ENCODE data around the gene SLC4A9. TPM values are rescaled to one million over a fixed set of nuclear protein-coding genes. Genes with fewer than 3 reads are reported as not detected.
A peak's percentile ranks its signal among the peaks of the same experiment; 100 is the strongest.

The SLC4A9 gene
- total RNA-seq, 4 donors from 2014 or later, result 0.48 to 3.0 (median 0.82) TPM; not detected in 1

GRCh38 chr5:140403613-140404012, 43.6 kb downstream of the SLC4A9 start:
- intact Hi-C loops (cut with DNase I; ENCODE audit: low total_unique reads), result loop anchor here (10.0 kb wide), 1 partner anchor 231 kb away; the partner anchor contains the start of genes CD14 and TMCO6
- WGBS, 2 donors (ENCODE audit: low coverage in 1 of 2), result 41 to 55% methylated on average over 5 of the region's 5 CpGs

DNA sequence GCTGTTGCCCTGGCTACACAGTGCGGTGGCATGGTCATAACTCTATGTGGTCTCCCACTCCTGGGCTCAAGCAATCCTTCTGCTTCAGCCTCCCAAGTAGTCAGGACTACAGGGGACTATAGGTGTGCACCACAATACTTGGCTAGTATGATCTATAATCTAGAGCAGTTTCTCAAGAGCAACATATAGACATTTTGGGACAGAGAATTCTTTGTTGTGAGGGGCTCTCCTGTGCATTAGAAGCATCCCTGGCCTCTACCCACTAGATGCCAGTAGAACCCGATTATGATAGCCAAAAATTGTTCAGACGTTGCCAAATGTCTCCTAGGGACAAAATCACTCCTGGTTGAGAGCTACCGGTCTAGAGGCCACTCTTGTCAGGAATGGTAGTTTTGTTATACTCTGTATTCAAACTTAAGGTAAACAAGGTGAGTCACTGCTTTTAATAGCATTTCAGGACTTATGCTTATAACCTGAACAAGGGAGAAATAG, 48.8 kb downstream of the SLC4A9 start:
- Histone ChIP-seq H3K9me3 (no peaks in the 10 kb centered on the region), H3K4me1 (peaks cover 8 to 51% (median 37%) of the 10 kb centered on the region in 4 donors), H3K4me3 (no peak overlapping the region), H3K27ac (no peak overlapping the region), H3K27me3 (no peaks in the 10 kb centered on the region), H3K36me3 (peaks cover 0 to 4% (median 0%) of the 10 kb centered on the region in 4 donors)
- no peak for DNase-seq
- intact Hi-C loops (cut with DNase I; ENCODE audit: low total_unique reads), result loop anchor here (10.0 kb wide), 1 partner anchor 226 kb away; the partner anchor contains the start of genes CD14 and TMCO6
- TF ChIP-seq CTCF (IDR thresholded peaks at IDR 0.05), result no peak
- no peak for TF ChIP-seq POLR2AphosphoS5 (IDR thresholded peaks at IDR 0.05)
- TF ChIP-seq POLR2A (IDR thresholded peaks at IDR 0.05), result no peak
- TF ChIP-seq EP300 (IDR thresholded peaks at IDR 0.05; ENCODE audit: low read depth), result no peak
- in situ Hi-C loops (cut with MboI; ENCODE audit: low pct_ligation_motif_present in 1 of 4, low pct_unique_long_range_greater_than_20kb in 1 of 4, low sequenced_read_pairs in 3 of 4), result loop anchor here in 1 of 4 donors (25.0 kb wide), 1 partner anchor 279 kb away; the partner anchor contains the start of genes HARS1 and HARS2
- WGBS, 2 donors (ENCODE audit: low coverage in 1 of 2), result 41 to 55% methylated on average over 3 to 4 of the region's 4 CpGs

More at GRCh38 chr5:140403613-140404012, 43.6 kb downstream of the SLC4A9 start:
- Histone ChIP-seq H3K4me3 (peak overlapping the region in 3 of 4 donors; percentile 88 to 90 (median 90)), H3K4me1 (peaks cover 18 to 56% (median 40%) of the 10 kb centered on the region in 4 donors), H3K9me3 (no peaks in the 10 kb centered on the region), H3K27ac (peak overlapping the region in 2 of 4 donors; percentile 94 to 99), H3K27me3 (no peaks in the 10 kb centered on the region), H3K36me3 (peaks cover 0 to 4% (median 0%) of the 10 kb centered on the region in 4 donors)
- in situ Hi-C loops (cut with MboI; ENCODE audit: low pct_ligation_motif_present in 1 of 4, low pct_unique_long_range_greater_than_20kb in 1 of 4, low sequenced_read_pairs in 3 of 4), result loop anchor here in 1 of 4 donors (25.0 kb wide), 1 partner anchor 284 kb away; the partner anchor contains the start of genes HARS1 and HARS2
- no peak for DNase-seq
- TF ChIP-seq POLR2A (IDR thresholded peaks at IDR 0.05) (no peak), CTCF (IDR thresholded peaks at IDR 0.05) (no peak), POLR2AphosphoS5 (IDR thresholded peaks at IDR 0.05) (no peak), EP300 (IDR thresholded peaks at IDR 0.05; ENCODE audit: low read depth) (no peak)

GRCh38 chr5:140413230-140413629, 53.2 kb downstream of the SLC4A9 start:
- peaks cover 0 to 26% (median 14%) of the 10 kb centered on the region in 4 donors for H3K4me1 ChIP-seq
- WGBS, 2 donors (ENCODE audit: low coverage in 1 of 2), result 57 to 60% methylated on average over 1 of the region's 1 CpG
- no peak overlapping the region for H3K4me3 ChIP-seq
- H3K27me3 ChIP-seq, result no peaks in the 10 kb centered on the region
- in situ Hi-C loops (cut with MboI; ENCODE audit: low pct_ligation_motif_present in 1 of 4, low pct_unique_long_range_greater_than_20kb in 1 of 4, low sequenced_read_pairs in 3 of 4), result loop anchor here in 1 of 4 donors (25.0 kb wide), 1 partner anchor 274 kb away; the partner anchor contains the start of genes HARS1 and HARS2
- no peaks in the 10 kb centered on the region for H3K9me3 ChIP-seq
- H3K27ac ChIP-seq, result no peak overlapping the region
- DNase-seq, result no peak
- H3K36me3 ChIP-seq, result peaks cover 0 to 7% (median 0%) of the 10 kb centered on the region in 4 donors
- TF ChIP-seq POLR2A (IDR thresholded peaks at IDR 0.05), result no peak
- no peak for TF ChIP-seq EP300 (IDR thresholded peaks at IDR 0.05; ENCODE audit: low read depth)
- no peak for TF ChIP-seq CTCF (IDR thresholded peaks at IDR 0.05)
- TF ChIP-seq POLR2AphosphoS5 (IDR thresholded peaks at IDR 0.05), result no peak
- intact Hi-C loops (cut with DNase I; ENCODE audit: low total_unique reads), result no loop called here

DNA sequence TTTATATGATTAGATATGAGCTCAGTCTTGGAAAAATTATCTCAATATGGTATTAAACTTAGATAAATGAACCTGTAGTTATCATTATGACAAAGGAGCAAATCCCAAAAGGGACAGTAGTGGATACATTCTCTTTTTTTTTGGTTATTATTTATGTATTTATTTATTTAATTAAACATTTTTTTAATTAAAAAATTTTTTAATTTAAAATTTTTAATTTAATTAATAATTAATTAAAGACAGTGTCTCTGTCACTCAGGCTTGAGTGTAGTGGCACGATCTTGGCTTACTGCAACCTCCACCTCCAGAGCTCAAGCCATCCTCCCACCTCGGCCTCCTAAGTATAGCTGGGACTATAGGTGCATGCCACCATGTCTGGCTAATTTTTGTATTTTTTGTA, 57.2 kb downstream of the SLC4A9 start:
- H3K4me1 ChIP-seq, result peaks cover 0 to 7% (median 3%) of the 10 kb centered on the region in 4 donors
- peaks cover 0 to 7% (median 0%) of the 10 kb centered on the region in 4 donors for H3K36me3 ChIP-seq
- no peaks in the 10 kb centered on the region for H3K9me3 ChIP-seq
- H3K4me3 ChIP-seq, result no peak overlapping the region
- TF ChIP-seq EP300 (IDR thresholded peaks at IDR 0.05; ENCODE audit: low read depth), result no peak
- no peak for TF ChIP-seq CTCF (IDR thresholded peaks at IDR 0.05)
- TF ChIP-seq POLR2AphosphoS5 (IDR thresholded peaks at IDR 0.05), result no peak
- no peak for TF ChIP-seq POLR2A (IDR thresholded peaks at IDR 0.05)
- no peaks in the 10 kb centered on the region for H3K27me3 ChIP-seq
- DNase-seq, result no peak
- in situ Hi-C loops (cut with MboI; ENCODE audit: low pct_ligation_motif_present in 1 of 4, low pct_unique_long_range_greater_than_20kb in 1 of 4, low sequenced_read_pairs in 3 of 4) (loop anchor here in 1 of 4 donors (25.0 kb wide), 1 partner anchor 270 kb away; the partner anchor contains the start of genes HARS1 and HARS2), intact Hi-C loops (cut with DNase I; ENCODE audit: low total_unique reads) (no loop called here)
- H3K27ac ChIP-seq, result no peak overlapping the region
- 92% methylated on average over 2 of the region's 2 CpGs; no CpG with 5 or more reads in 1 of the 2 donors for WGBS, 2 donors (ENCODE audit: low coverage in 1 of 2)

All from transverse colon (tissue), 4 donors.